CD4-positive, alpha-beta T cell (primary cell): Measurements from ENCODE around the gene HNRNPH3. TPM values are rescaled to one million over a fixed set of nuclear protein-coding genes. Genes with fewer than 3 reads are reported as not detected.
A peak's percentile ranks its signal among the peaks of the same experiment; 100 is the strongest.

Source experiments
- ATAC-seq: fragments of 200-7000 bp; cut with Tn5 transposase; one replicate; pipeline ENCODE4 v1.10.0; 2022; ENCODE audit warnings: mild to moderate bottlenecking; ENCODE audit not compliant: poor library complexity
- CTCF ChIA-PET: fragments of 350-600 bp; sonication (Branson Sonifier 250); formaldehyde crosslinking; loops from one replicate; lab custom pipeline; 2021; ENCODE audit warnings: antibody characterized with exemption, inconsistent platforms; lab: Charles Lee
- POLR2A ChIA-PET: fragments of 350-600 bp; sonication (Branson Sonifier 250); formaldehyde crosslinking; loops from one replicate; lab custom pipeline; 2021; ENCODE audit warnings: antibody characterized with exemption, inconsistent platforms; lab: Charles Lee
- DNase-seq, 14 experiments: peaks; one replicate each; pipeline ENCODE4 v3.0.0-alpha.2; 2013 to 2020; ENCODE audit warnings: mixed read lengths in 2 of 14
- H3K27ac ChIP-seq, 2 donors: one replicate each; pipeline versions ENCODE4 v1.5.1 to v1.7.0; 2013; ENCODE audit warnings: low read length in 2 of 2, low read depth in 1 of 2, mild to moderate bottlenecking in 1 of 2
- H3K27me3 ChIP-seq, 2 experiments: 1 replicate in 1 of 2; 2 replicates in 1 of 2; pipeline versions ENCODE4 v1.6.1 to v1.7.0; 2013; ENCODE audit warnings: low read length in 2 of 2, control low read depth in 1 of 2, mild to moderate bottlenecking in 1 of 2, moderate library complexity in 1 of 2; ENCODE audit not compliant: insufficient read depth in 2 of 2, control insufficient read depth in 1 of 2
- H3K36me3 ChIP-seq: one replicate; pipeline ENCODE4 v1.6.1; 2013; ENCODE audit warnings: low read length, control low read depth; ENCODE audit not compliant: insufficient read depth
- H3K4me1 ChIP-seq: one replicate; pipeline ENCODE4 v1.6.1; 2013; ENCODE audit warnings: low read length, control low read depth; ENCODE audit not compliant: insufficient read depth
- H3K4me3 ChIP-seq: one replicate; pipeline ENCODE4 v1.5.1; 2013; ENCODE audit warnings: mild to moderate bottlenecking, low read length, moderate library complexity
- H3K9me3 ChIP-seq, 2 experiments: 1 replicate in 1 of 2; 2 replicates in 1 of 2; pipeline versions ENCODE4 v1.6.1 to v1.7.0; 2013; ENCODE audit warnings: low read length in 2 of 2, mild to moderate bottlenecking in 2 of 2, control low read depth in 1 of 2, moderate library complexity in 1 of 2; ENCODE audit not compliant: control insufficient read depth in 1 of 2, insufficient read depth in 1 of 2
- H3K27ac Mint-ChIP-seq: one replicate; pipeline ENCODE4 v1.8.0; 2020; ENCODE audit warnings: mixed read lengths
- H3K27me3 Mint-ChIP-seq: one replicate; pipeline ENCODE4 v1.8.0; 2021; ENCODE audit warnings: mixed read lengths
- H3K36me3 Mint-ChIP-seq: one replicate; pipeline ENCODE4 v1.8.0; 2021; ENCODE audit warnings: low read depth, mixed read lengths
- H3K4me1 Mint-ChIP-seq: one replicate; pipeline ENCODE4 v1.8.0; 2021; ENCODE audit warnings: low read depth, mixed read lengths
- H3K4me3 Mint-ChIP-seq: one replicate; pipeline ENCODE4 v1.8.0; 2020; ENCODE audit warnings: mild to moderate bottlenecking, mixed read lengths
- H3K9me3 Mint-ChIP-seq: one replicate; pipeline ENCODE4 v1.8.0; 2020; ENCODE audit warnings: mixed read lengths
- CTCF ChIP-seq: fragments of 200-600 bp; IDR thresholded peaks from one replicate; pipeline ENCODE4 v1.8.0; 2022; ENCODE audit warnings: antibody characterized with exemption, mild to moderate bottlenecking
- intact Hi-C, 2 experiments: fragments of 100-400 bp; cut with DNase I in 1 of 2; cut with micrococcal nuclease in 1 of 2; formaldehyde crosslinking; loops; one replicate each; pipeline versions ENCODE4 v1.15.1 to v1.9.0; 2023 to 2025; cut with DNase I, micrococcal nuclease
- total RNA-seq, 174 experiments: library from RNA in 2 of 174; stranded (reverse) in 2 of 174; gene quantifications; one replicate each; pipeline ENCODE4 v1.2.3 and lab custom pipeline; 2021 to 2026

The HNRNPH3 gene
- total RNA-seq, 2 experiments from 2014 or later, result 227 to 228 TPM

- CTCF ChIA-PET, result interaction anchor here (0.6 to 1.5 kb wide), 2 partner anchors 14 to 570 kb away, joined by 3 to 6 read pairs; no protein-coding TSS in a partner anchor
- intact Hi-C loops, result loop anchor here (2.0 to 10.0 kb wide), 7 partner anchors 14 to 570 kb away; partner anchors contain the start of genes CCAR1 (in 2 of the 2), DDX50 (in 2 of the 2), HERC4 (in 2 of the 2) and RUFY2 (in 1 of the 2)
- Histone ChIP-seq H3K4me3 (peak overlapping the region; percentile 95), H3K9me3 (no peaks in the 10 kb centered on the region), H3K27me3 (no peaks in the 10 kb centered on the region), H3K4me1 (peaks cover 18% of the 10 kb centered on the region), H3K36me3 (peaks cover 22% of the 10 kb centered on the region), H3K27ac (no peak overlapping the region)
- H3K4me3 Mint-ChIP-seq, result peak overlapping the region; percentile 100
- peak overlapping the region; percentile 98 for H3K27ac Mint-ChIP-seq
- TF ChIP-seq CTCF, result no peak
- no peak for DNase-seq
- ATAC-seq, result no peak
- no peaks in the 10 kb centered on the region for H3K9me3 Mint-ChIP-seq
- H3K27me3 Mint-ChIP-seq, result no peaks in the 10 kb centered on the region
- POLR2A ChIA-PET, result interaction anchor here (1.7 to 4.4 kb wide), 4 partner anchors 14 to 450 kb away, joined by 5 to 50 read pairs (median 12); partner anchors contain the start of genes CCAR1 and SIRT1
- peaks cover 76% of the 10 kb centered on the region for H3K4me1 Mint-ChIP-seq
- peaks cover 74% of the 10 kb centered on the region for H3K36me3 Mint-ChIP-seq
Measured at GRCh38 chr10:68334672-68335467, 3.0 kb downstream of the HNRNPH3 start.

GRCh38 chr10:68336754-68337351 lies 5.0 kb downstream of the HNRNPH3 start:
- H3K9me3 Mint-ChIP-seq, result no peaks in the 10 kb centered on the region
- peaks cover 85% of the 10 kb centered on the region for H3K36me3 Mint-ChIP-seq
- Histone ChIP-seq H3K4me1 (peaks cover 6% of the 10 kb centered on the region), H3K9me3 (no peaks in the 10 kb centered on the region), H3K4me3 (no peak overlapping the region), H3K36me3 (peaks cover 42% of the 10 kb centered on the region), H3K27ac (no peak overlapping the region), H3K27me3 (no peaks in the 10 kb centered on the region)
- no peak for ATAC-seq
- ChIA-PET POLR2A (no interaction called here), CTCF (no interaction called here)
- H3K4me3 Mint-ChIP-seq, result peak overlapping the region; percentile 81
- peaks cover 66% of the 10 kb centered on the region for H3K4me1 Mint-ChIP-seq
- H3K27ac Mint-ChIP-seq, result peak overlapping the region; percentile 98
- no peaks in the 10 kb centered on the region for H3K27me3 Mint-ChIP-seq
- DNase-seq, result no peak
- no peak for TF ChIP-seq CTCF
- intact Hi-C loops, result loop anchor here (10.0 kb wide), 1 partner anchor 568 kb away; the partner anchor contains the start of gene DDX50 (in 2 of the 2)

GRCh38 chr10:68340358-68341080 lies 8.7 kb downstream of the HNRNPH3 start:
- intact Hi-C loops, result no loop called here
- Histone ChIP-seq H3K4me3 (no peak overlapping the region), H3K27ac (no peak overlapping the region), H3K36me3 (peaks cover 78% of the 10 kb centered on the region), H3K4me1 (peaks cover 6% of the 10 kb centered on the region), H3K9me3 (no peaks in the 10 kb centered on the region), H3K27me3 (no peaks in the 10 kb centered on the region)
- peak overlapping the region; percentile 24 for H3K27ac Mint-ChIP-seq
- peaks cover 41% of the 10 kb centered on the region for H3K4me1 Mint-ChIP-seq
- no peak overlapping the region for H3K4me3 Mint-ChIP-seq
- ChIA-PET CTCF (interaction anchor here (1.0 kb wide), 1 partner anchor 128 kb away, joined by 3 read pairs; no protein-coding TSS in a partner anchor), POLR2A (interaction anchor here (1.2 to 2.0 kb wide), 2 partner anchors 9 to 455 kb away, joined by 6 to 7 read pairs; partner anchors contain the start of gene HNRNPH3)
- TF ChIP-seq CTCF, result no peak
- no peak for DNase-seq
- H3K9me3 Mint-ChIP-seq, result no peaks in the 10 kb centered on the region
- ATAC-seq, result no peak
- no peaks in the 10 kb centered on the region for H3K27me3 Mint-ChIP-seq
- H3K36me3 Mint-ChIP-seq, result peaks cover 92% of the 10 kb centered on the region
